Measurements from ENCODE around the gene AQP12B. TPM values are rescaled to one million over a fixed set of nuclear protein-coding genes. Genes with fewer than 3 reads are reported as not detected.
"Not testable (repeated sequence)": the region's sequence is repeated elsewhere in the genome, so short reads cannot be mapped to it uniquely, and the experiment has no call there.

Gene AQP12B, protein sequence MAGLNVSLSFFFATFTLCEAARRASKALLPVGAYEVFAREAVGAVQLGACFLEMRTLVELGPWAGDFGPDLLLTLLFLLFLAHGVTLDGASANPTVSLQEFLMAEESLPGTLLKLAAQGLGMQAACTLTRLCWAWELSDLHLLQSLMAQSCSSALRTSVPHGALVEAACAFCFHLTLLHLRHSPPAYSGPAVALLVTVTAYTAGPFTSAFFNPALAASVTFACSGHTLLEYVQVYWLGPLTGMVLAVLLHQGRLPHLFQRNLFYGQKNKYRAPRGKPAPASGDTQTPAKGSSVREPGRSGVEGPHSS
- not detected in 2 replicates for total RNA-seq
- long read RNA-seq, result 0 reads

DNA sequence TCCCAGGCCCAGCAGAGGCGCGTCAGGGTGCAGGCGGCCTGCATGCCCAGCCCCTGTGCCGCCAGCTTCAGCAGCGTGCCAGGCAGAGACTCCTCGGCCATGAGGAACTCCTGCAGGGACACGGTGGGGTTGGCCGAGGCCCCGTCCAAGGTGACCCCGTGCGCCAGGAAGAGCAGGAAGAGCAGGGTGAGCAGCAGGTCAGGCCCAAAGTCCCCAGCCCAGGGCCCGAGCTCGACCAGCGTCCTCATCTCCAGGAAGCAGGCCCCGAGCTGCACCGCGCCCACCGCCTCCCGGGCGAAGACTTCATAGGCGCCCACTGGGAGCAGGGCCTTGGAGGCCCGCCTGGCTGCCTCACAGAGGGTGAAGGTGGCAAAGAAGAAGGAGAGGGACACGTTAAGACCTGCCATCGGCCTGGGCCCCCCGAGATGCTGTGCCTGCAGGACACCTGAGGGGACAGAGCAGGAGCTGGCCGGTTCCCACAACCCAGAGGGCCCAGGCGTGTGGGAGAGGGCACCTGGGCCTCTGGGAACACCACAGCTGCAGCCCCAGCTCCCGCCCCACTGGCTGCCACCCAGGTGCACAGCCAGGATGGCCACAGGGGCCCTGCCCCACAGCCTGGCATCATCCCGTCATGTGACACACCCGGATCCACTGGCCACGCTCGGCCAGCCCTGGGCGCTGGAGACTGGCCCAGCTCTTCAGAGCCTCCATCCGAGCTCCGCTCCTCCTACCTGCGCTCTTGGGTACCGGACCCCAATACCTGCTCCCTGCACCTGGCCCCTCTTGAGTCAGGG lies at the start of gene AQP12B:
Gene AQP12B, minus strand, starts transcription at position 455 of the 794 bp plus-strand sequence. Its CDS starts 48 bp downstream, at position 407.
- not testable (repeated sequence) for H3K36me3 Mint-ChIP-seq (ENCODE audit: insufficient read depth); H3K4me3 Mint-ChIP-seq (ENCODE audit: low read depth); H3K27me3 Mint-ChIP-seq; H3K27ac Mint-ChIP-seq; DNase-seq (ENCODE audit: low spot score, unreplicated experiment); H3K9me3 Mint-ChIP-seq (ENCODE audit: low read depth)
- peaks cover 16% of the 10 kb centered on the region for H3K4me1 Mint-ChIP-seq (ENCODE audit: low read depth)

DNA sequence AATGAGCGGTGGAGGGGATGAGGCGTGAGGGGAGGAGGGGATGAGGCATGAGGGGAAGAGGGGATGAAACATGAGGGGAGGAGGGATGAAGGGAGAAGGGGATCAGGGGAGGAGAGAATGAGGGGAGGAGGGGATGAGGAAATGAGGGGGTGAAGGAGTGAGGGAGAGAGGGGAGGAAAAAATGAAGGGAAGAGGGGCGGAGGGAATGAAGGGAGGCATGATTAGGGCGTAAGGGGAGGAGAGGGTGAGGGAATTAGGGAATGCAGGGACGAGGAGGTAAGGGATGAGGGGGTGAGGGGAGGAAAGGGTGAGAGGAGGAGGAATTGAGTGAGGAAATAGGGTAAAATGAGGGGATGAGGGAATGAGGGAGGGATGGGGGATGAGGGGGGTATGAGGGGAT lies 49.5 kb upstream of the AQP12B start:
- H3K27me3 Mint-ChIP-seq, result no peaks in the 10 kb centered on the region
- H3K36me3 Mint-ChIP-seq (ENCODE audit: insufficient read depth), result peaks cover 4% of the 10 kb centered on the region
- H3K4me3 Mint-ChIP-seq (ENCODE audit: low read depth), result no peak overlapping the region
- H3K27ac Mint-ChIP-seq, result no peak overlapping the region
- no peaks in the 10 kb centered on the region for H3K4me1 Mint-ChIP-seq (ENCODE audit: low read depth)
- no peak for DNase-seq (ENCODE audit: low spot score, unreplicated experiment)
- TF ChIP-seq, protein P1, sequence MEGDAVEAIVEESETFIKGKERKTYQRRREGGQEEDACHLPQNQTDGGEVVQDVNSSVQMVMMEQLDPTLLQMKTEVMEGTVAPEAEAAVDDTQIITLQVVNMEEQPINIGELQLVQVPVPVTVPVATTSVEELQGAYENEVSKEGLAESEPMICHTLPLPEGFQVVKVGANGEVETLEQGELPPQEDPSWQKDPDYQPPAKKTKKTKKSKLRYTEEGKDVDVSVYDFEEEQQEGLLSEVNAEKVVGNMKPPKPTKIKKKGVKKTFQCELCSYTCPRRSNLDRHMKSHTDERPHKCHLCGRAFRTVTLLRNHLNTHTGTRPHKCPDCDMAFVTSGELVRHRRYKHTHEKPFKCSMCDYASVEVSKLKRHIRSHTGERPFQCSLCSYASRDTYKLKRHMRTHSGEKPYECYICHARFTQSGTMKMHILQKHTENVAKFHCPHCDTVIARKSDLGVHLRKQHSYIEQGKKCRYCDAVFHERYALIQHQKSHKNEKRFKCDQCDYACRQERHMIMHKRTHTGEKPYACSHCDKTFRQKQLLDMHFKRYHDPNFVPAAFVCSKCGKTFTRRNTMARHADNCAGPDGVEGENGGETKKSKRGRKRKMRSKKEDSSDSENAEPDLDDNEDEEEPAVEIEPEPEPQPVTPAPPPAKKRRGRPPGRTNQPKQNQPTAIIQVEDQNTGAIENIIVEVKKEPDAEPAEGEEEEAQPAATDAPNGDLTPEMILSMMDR (IDR thresholded peaks at IDR 0.05; ENCODE audit: unreplicated experiment), result no peak
- no peaks in the 10 kb centered on the region for H3K9me3 Mint-ChIP-seq (ENCODE audit: low read depth)

DNA sequence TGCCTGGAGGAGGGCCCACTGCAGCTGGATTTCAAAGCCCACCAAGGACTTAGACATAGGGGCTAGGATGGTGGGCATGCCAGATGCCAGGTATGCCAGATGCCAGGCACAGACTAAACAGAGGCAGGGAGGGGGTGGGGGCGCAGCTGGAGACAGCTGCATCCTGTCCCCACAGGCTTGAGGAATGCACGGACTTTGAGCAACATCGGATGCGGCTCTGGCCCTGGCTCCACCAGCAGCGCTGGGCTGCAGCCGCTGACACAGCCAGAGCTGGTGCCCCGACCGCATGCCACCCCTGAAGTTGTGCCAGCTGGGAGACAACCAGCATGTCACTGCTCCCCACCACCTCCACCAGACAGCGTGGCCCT lies 48.5 kb upstream of the AQP12B start:
- Mint-ChIP-seq H3K4me3 (ENCODE audit: low read depth) (no peak overlapping the region), H3K4me1 (ENCODE audit: low read depth) (no peaks in the 10 kb centered on the region), H3K36me3 (ENCODE audit: insufficient read depth) (peaks cover 7% of the 10 kb centered on the region), H3K9me3 (ENCODE audit: low read depth) (no peaks in the 10 kb centered on the region), H3K27ac (no peak overlapping the region), H3K27me3 (no peaks in the 10 kb centered on the region)
- no peak for DNase-seq (ENCODE audit: low spot score, unreplicated experiment)
- TF ChIP-seq, protein P1 (IDR thresholded peaks at IDR 0.05; ENCODE audit: unreplicated experiment), result no peak

DNA sequence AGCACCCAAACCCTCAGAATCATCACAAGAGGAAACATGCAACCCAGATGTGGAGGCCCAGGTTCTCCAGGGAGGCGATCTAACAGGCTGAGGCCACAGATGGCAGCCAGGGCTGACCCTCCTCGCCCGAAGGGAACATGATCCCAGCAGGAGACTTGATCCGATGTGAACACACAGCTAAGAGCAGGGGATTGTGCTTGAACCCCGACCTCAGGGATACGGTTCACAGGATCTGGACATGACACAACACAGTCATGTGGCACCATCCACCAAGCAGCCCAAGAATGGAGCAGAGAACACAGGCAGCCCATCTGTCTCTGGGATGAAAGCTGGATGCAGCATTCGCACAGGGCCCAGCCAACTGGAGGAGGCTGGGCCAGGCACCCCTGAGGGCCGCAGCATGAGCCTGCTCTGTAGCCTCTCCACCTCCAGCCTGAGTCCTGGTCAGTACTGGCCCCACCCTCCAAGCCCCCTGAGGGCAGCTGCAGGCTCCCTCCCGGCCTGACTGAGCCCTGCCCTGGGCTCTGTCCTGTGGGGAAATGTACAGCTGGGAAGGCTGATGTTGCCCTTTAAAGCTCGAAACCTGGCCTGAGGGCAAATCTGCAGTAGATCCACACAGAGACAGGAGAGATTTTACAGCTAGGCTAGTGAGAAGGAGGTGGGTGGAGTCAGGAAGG lies 48.0 kb upstream of the AQP12B start:
- no peaks in the 10 kb centered on the region for H3K4me1 Mint-ChIP-seq (ENCODE audit: low read depth)
- H3K9me3 Mint-ChIP-seq (ENCODE audit: low read depth), result no peaks in the 10 kb centered on the region
- no peak for DNase-seq (ENCODE audit: low spot score, unreplicated experiment)
- peaks cover 7% of the 10 kb centered on the region for H3K36me3 Mint-ChIP-seq (ENCODE audit: insufficient read depth)
- H3K4me3 Mint-ChIP-seq (ENCODE audit: low read depth), result no peak overlapping the region
- H3K27ac Mint-ChIP-seq, result no peak overlapping the region
- TF ChIP-seq, protein P1 (IDR thresholded peaks at IDR 0.05; ENCODE audit: unreplicated experiment), result no peak
- no peaks in the 10 kb centered on the region for H3K27me3 Mint-ChIP-seq

DNA sequence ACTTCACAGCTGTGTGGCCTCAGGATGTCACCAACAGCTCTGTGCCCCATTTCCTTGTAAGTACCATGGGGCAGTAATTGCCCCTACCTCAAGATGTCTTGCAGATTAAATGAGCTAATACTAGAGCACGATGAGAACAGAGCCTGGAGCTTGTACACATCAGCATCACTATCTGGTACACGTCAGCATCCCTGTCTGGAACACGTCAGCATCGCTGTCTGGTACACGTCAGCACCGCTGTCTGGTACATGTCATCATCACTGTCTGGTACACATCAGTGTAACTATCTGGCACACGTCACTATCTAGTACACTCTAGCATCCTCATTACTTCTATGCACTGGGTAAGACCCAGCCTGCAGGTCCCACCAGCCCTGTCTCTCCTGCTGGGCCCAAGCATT lies 46.1 kb upstream of the AQP12B start:
- H3K27ac Mint-ChIP-seq, result no peak overlapping the region
- H3K27me3 Mint-ChIP-seq, result no peaks in the 10 kb centered on the region
- no peak overlapping the region for H3K4me3 Mint-ChIP-seq (ENCODE audit: low read depth)
- no peaks in the 10 kb centered on the region for H3K9me3 Mint-ChIP-seq (ENCODE audit: low read depth)
- no peaks in the 10 kb centered on the region for H3K4me1 Mint-ChIP-seq (ENCODE audit: low read depth)
- no peak for DNase-seq (ENCODE audit: low spot score, unreplicated experiment)
- peaks cover 5% of the 10 kb centered on the region for H3K36me3 Mint-ChIP-seq (ENCODE audit: insufficient read depth)
- TF ChIP-seq, protein P1 (IDR thresholded peaks at IDR 0.05; ENCODE audit: unreplicated experiment), result no peak

All from progenitor cell of endocrine pancreas (in vitro differentiated cells).